ENCODE results near the gene CLDN19. TPM values are rescaled to one million over a fixed set of nuclear protein-coding genes. Genes with fewer than 3 reads are reported as not detected.

CLDN19 gene
- total RNA-seq, 1 donor from 2014 or later = not detected

GRCh38 chr1:42745851-42746250, 5.8 kb upstream of the CLDN19 start:
- peaks cover 7% of the 10 kb centered on the region for H3K36me3 ChIP-seq (ENCODE audit: control insufficient read depth, insufficient read depth, low read length)
- FAIRE-seq = no peak
- DNase-seq (ENCODE audit: low read depth) = no peak
- no peak overlapping the region for H3K4me3 ChIP-seq (ENCODE audit: low read depth, low read length)
- no peaks in the 10 kb centered on the region for H3K27me3 ChIP-seq (ENCODE audit: control insufficient read depth, insufficient read depth, low read length)
- TF ChIP-seq CTCF (IDR thresholded peaks at IDR 0.05; ENCODE audit: insufficient read depth, low read length, severe bottlenecking) = no peak

DNA sequence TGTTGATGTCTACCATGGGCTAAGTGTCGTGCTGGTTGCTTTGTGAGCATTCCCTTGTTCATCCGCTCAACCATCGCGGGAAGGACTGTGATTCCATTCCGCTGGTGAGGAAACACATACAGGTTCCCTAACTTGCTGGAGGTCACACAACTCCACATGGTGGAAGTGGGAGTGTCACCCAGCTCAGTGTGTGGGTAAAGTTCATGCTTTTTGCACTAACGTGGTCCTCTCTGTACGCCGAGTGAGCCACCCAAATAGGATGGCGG, 4.0 kb upstream of the CLDN19 start:
- no peak for TF ChIP-seq CTCF (IDR thresholded peaks at IDR 0.05; ENCODE audit: insufficient read depth, low read length, severe bottlenecking)
- DNase-seq (ENCODE audit: low read depth) = no peak
- Histone ChIP-seq H3K4me3 (ENCODE audit: low read depth, low read length) (no peak overlapping the region), H3K36me3 (ENCODE audit: control insufficient read depth, insufficient read depth, low read length) (peaks cover 7% of the 10 kb centered on the region), H3K27me3 (ENCODE audit: control insufficient read depth, insufficient read depth, low read length) (no peaks in the 10 kb centered on the region)
- FAIRE-seq = no peak

- Histone ChIP-seq H3K36me3 (ENCODE audit: control insufficient read depth, insufficient read depth, low read length) (peaks cover 4% of the 10 kb centered on the region), H3K27me3 (ENCODE audit: control insufficient read depth, insufficient read depth, low read length) (no peaks in the 10 kb centered on the region), H3K4me3 (ENCODE audit: low read depth, low read length) (no peak overlapping the region)
- peak; percentile 81 for FAIRE-seq
- peak; percentile 95 for DNase-seq (ENCODE audit: low read depth)
- no peak for TF ChIP-seq CTCF (IDR thresholded peaks at IDR 0.05; ENCODE audit: insufficient read depth, low read length, severe bottlenecking)
Measured at GRCh38 chr1:42743317-42744147, 3.5 kb upstream of the CLDN19 start.

GRCh38 chr1:42742617-42743316, 2.7 kb upstream of the CLDN19 start:
- Histone ChIP-seq H3K27me3 (ENCODE audit: control insufficient read depth, insufficient read depth, low read length) (no peaks in the 10 kb centered on the region), H3K4me3 (ENCODE audit: low read depth, low read length) (no peak overlapping the region), H3K36me3 (ENCODE audit: control insufficient read depth, insufficient read depth, low read length) (peaks cover 2% of the 10 kb centered on the region)
- no peak for TF ChIP-seq CTCF (IDR thresholded peaks at IDR 0.05; ENCODE audit: insufficient read depth, low read length, severe bottlenecking)
- no peak for FAIRE-seq
- peak; percentile 52 for DNase-seq (ENCODE audit: low read depth)

DNA sequence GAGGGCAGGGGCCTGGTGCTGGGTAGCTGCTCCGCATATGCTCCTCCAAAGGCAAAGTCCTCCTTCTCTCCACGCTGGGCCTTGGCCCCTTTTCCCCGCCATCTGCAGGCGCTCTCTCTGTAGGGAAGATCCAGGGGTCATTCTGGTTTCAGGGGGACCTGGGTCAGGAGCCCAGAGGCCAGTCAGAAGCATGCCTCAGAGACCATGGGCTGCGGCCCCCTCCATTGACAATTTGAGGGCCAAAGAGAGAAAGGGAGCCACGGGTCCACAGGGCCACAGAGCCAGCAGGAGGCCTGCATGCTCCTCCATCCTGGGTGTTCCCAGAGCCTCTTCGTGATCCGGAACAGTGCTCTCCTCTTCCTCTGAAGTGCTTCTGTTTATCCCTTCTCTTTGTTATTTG, 2.1 kb upstream of the CLDN19 start:
- no peak for TF ChIP-seq CTCF (IDR thresholded peaks at IDR 0.05; ENCODE audit: insufficient read depth, low read length, severe bottlenecking)
- no peak for DNase-seq (ENCODE audit: low read depth)
- no peak overlapping the region for H3K4me3 ChIP-seq (ENCODE audit: low read depth, low read length)
- H3K27me3 ChIP-seq (ENCODE audit: control insufficient read depth, insufficient read depth, low read length) = no peaks in the 10 kb centered on the region
- peaks cover 2% of the 10 kb centered on the region for H3K36me3 ChIP-seq (ENCODE audit: control insufficient read depth, insufficient read depth, low read length)
- FAIRE-seq = no peak
